Smooth muscle cell (in vitro differentiated cells): ENCODE results near the gene CCDC59. TPM values are rescaled to one million over a fixed set of nuclear protein-coding genes. Genes with fewer than 3 reads are reported as not detected.

Source experiments
- DNase-seq: peaks from one replicate; lab custom pipeline; 2025; ENCODE audit not compliant: unreplicated experiment; lab: John Stamatoyannopoulos, UW
- H2AFZ ChIP-seq: fragments of 200-600 bp; sonication (generic); 2 replicates; pipeline ENCODE4 v1.6.0; 2016; ENCODE audit warnings: antibody characterized with exemption, low read depth, mild to moderate bottlenecking
- H3F3A ChIP-seq: fragments of 200-600 bp; sonication (generic); 2 replicates; pipeline ENCODE4 v1.6.0; 2017; ENCODE audit warnings: antibody characterized with exemption, low read depth
- H3K27ac ChIP-seq: fragments of 200-600 bp; sonication (generic); 2 replicates; pipeline ENCODE4 v1.5.1; 2016; ENCODE audit warnings: low read depth, mild to moderate bottlenecking
- H3K27me3 ChIP-seq: fragments of 200-600 bp; sonication (generic); 2 replicates; pipeline ENCODE4 v1.6.1; 2016; ENCODE audit warnings: low read depth, mild to moderate bottlenecking
- H3K36me3 ChIP-seq: fragments of 200-600 bp; sonication (generic); 2 replicates; pipeline ENCODE4 v1.5.1; 2016; ENCODE audit warnings: low read depth
- H3K4me1 ChIP-seq: fragments of 200-600 bp; sonication (generic); 2 replicates; pipeline ENCODE4 v1.5.1; 2016; ENCODE audit warnings: low read depth
- H3K4me2 ChIP-seq: fragments of 200-600 bp; sonication (generic); 2 replicates; pipeline ENCODE4 v1.6.0; 2016; ENCODE audit warnings: mild to moderate bottlenecking
- H3K4me3 ChIP-seq: fragments of 200-600 bp; sonication (generic); 2 replicates; pipeline ENCODE4 v1.5.1; 2016; ENCODE audit warnings: mild to moderate bottlenecking
- H3K79me2 ChIP-seq: fragments of 200-600 bp; sonication (generic); 2 replicates; pipeline ENCODE4 v1.6.0; 2016; ENCODE audit warnings: low read depth, mild to moderate bottlenecking
- H3K9ac ChIP-seq: fragments of 200-600 bp; sonication (generic); 2 replicates; pipeline ENCODE4 v1.6.0; 2016; ENCODE audit warnings: low read depth
- H3K9me3 ChIP-seq: fragments of 200-600 bp; sonication (generic); replicated peaks from 2 replicates; pipeline ENCODE4 v1.5.1; 2016; ENCODE audit warnings: low read depth
- H4K20me1 ChIP-seq: fragments of 200-600 bp; sonication (generic); 2 replicates; pipeline ENCODE4 v1.6.0; 2016; ENCODE audit warnings: low read depth
- WGBS: methylation state at CpG from one replicate; pipeline ENCODE4 v1.1.7; 2016; ENCODE audit warnings: low lambda C conversion rate; 5-methylcytosine and 5-hydroxymethylcytosine counted together
- polyA plus RNA-seq: library from polyadenylated mRNA; unstranded; fragments of >200 nt; fragmentation: Nextera tagmentation; extraction: Ambion mirVana; gene quantifications from 2 replicates; pipeline ENCODE4 v1.2.1, GENCODE V29; 2016
- total RNA-seq: library from RNA; depleted of rRNA; stranded (reverse); fragments of >200 nt; gene quantifications from 2 replicates; pipeline ENCODE4 v1.2.3, GENCODE V29; 2014
- TF ChIP-seq, protein P1 (sequence below): fragments of 200-600 bp; sonication (generic); IDR thresholded peaks from 2 replicates; pipeline ENCODE4 v1.5.1; 2017; ENCODE audit warnings: borderline replicate concordance, mild to moderate bottlenecking, antibody characterized with exemption; ENCODE audit not compliant: insufficient read depth, poor library complexity, severe bottlenecking

CCDC59 gene
- total and polyA plus RNA-seq, 2 experiments from 2014 or later, result 50.6 to 88.5 TPM

DNA sequence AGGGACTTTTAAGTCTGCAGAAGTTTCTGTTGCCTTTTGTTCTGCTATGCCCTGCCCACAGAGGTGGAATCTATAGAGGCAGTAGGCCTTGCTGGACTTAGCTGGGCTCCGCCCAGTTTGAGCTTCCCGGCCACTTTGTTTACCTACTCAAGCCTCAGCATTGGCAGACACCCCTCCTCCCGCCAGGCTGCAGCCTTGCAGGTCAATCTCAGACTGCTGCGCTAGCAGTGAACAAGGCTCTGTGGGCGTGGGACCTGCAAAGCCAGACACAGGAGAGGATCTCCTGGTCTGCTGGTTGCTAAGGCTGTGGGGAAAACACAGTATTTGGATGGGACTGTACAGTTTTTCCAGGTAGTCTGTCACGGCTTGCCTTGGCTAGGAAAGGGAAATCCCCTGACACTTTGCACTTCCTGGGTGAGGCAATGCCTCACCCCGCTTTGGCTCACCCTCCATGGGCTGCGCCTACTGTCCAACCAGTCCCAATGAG lies 43.7 kb downstream of the CCDC59 start:
- Histone ChIP-seq H3K4me2 (no peak overlapping the region), H3K9me3 (no peaks in the 10 kb centered on the region), H2AFZ (no peak overlapping the region), H4K20me1 (no peaks in the 10 kb centered on the region), H3K4me3 (no peak overlapping the region), H3K36me3 (no peaks in the 10 kb centered on the region), H3F3A (no peaks in the 10 kb centered on the region), H3K79me2 (no peaks in the 10 kb centered on the region), H3K27ac (no peak overlapping the region), H3K4me1 (no peaks in the 10 kb centered on the region), H3K9ac (no peak overlapping the region), H3K27me3 (no peaks in the 10 kb centered on the region)
- WGBS, result 40% methylated on average over 8 of the region's 8 CpGs
- TF ChIP-seq, protein P1, sequence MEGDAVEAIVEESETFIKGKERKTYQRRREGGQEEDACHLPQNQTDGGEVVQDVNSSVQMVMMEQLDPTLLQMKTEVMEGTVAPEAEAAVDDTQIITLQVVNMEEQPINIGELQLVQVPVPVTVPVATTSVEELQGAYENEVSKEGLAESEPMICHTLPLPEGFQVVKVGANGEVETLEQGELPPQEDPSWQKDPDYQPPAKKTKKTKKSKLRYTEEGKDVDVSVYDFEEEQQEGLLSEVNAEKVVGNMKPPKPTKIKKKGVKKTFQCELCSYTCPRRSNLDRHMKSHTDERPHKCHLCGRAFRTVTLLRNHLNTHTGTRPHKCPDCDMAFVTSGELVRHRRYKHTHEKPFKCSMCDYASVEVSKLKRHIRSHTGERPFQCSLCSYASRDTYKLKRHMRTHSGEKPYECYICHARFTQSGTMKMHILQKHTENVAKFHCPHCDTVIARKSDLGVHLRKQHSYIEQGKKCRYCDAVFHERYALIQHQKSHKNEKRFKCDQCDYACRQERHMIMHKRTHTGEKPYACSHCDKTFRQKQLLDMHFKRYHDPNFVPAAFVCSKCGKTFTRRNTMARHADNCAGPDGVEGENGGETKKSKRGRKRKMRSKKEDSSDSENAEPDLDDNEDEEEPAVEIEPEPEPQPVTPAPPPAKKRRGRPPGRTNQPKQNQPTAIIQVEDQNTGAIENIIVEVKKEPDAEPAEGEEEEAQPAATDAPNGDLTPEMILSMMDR, result no peak
- no peak for DNase-seq

Other genes starting within 250 kb of the CCDC59 start
- 7.6 and 14.7 TPM in 2 replicates for gene METTL25, start 142 bp upstream of the CCDC59 start, total RNA-seq
- gene METTL25, start 142 bp upstream of the CCDC59 start, polyA plus RNA-seq, result 5.3 and 6.2 TPM in 2 replicates